ENCODE measurements around the gene KCNQ4. TPM values are rescaled to one million over a fixed set of nuclear protein-coding genes. Genes with fewer than 3 reads are reported as not detected.

The KCNQ4 gene
- total and polyA plus RNA-seq, 2 donors (not counting 3 experiments of a cell fraction or from before 2014, with no cell fraction given), result 0.06 to 0.07 TPM

- H3K79me2 ChIP-seq (ENCODE audit: control insufficient read depth, insufficient read depth, low read length), result no peaks in the 10 kb centered on the region
- peaks cover 10% of the 10 kb centered on the region for H3K4me1 ChIP-seq (ENCODE audit: control insufficient read depth, extremely low read depth, insufficient read depth, low read length)
- POLR2A ChIA-PET, result no interaction called here
- DNase-seq (ENCODE audit: low read depth, low spot score), result no peak
- no peaks in the 10 kb centered on the region for H3K9me1 ChIP-seq (replicated peaks; ENCODE audit: control insufficient read depth, extremely low read depth, insufficient read depth, low read length)
- H2AFZ ChIP-seq (ENCODE audit: low read depth, low read length), result no peak overlapping the region
- no peaks in the 10 kb centered on the region for H4K20me1 ChIP-seq (replicated peaks; ENCODE audit: control insufficient read depth, extremely low read depth, insufficient read depth, low read length)
- H3K36me3 ChIP-seq (ENCODE audit: control insufficient read depth in 2 of 2, extremely low read depth in 1 of 2, insufficient read depth in 2 of 2, low read length in 2 of 2), result no peaks in the 10 kb centered on the region
- H3K9ac ChIP-seq (replicated peaks; ENCODE audit: extremely low read depth, insufficient read depth, low read length), result no peak overlapping the region
- peaks cover under 1% of the 10 kb centered on the region for H3K9me3 ChIP-seq (replicated peaks; ENCODE audit: control insufficient read depth, insufficient read depth, low read length)
- H3K27ac ChIP-seq (ENCODE audit: insufficient read depth, low read depth, low read length), result no peak overlapping the region
- no TSS peak for BruUV-seq (replicated peaks)
- no peak for TF ChIP-seq POLR2A (IDR thresholded peaks at IDR 0.05; ENCODE audit: low read depth, low read length)
- TF ChIP-seq JUN (IDR thresholded peaks at IDR 0.05; ENCODE audit: borderline replicate concordance, insufficient read depth, insufficient read length, low read depth), result no peak
- TF ChIP-seq CTCF (IDR thresholded peaks at IDR 0.05; ENCODE audit: extremely low read depth in 1 of 2, insufficient read depth in 1 of 2, low read depth in 1 of 2, low read length in 2 of 2), result no peak
- TF ChIP-seq POLR2AphosphoS5 (IDR thresholded peaks at IDR 0.05; ENCODE audit: insufficient read depth, low read depth, low read length), result no peak
- no peak for TF ChIP-seq MYC (IDR thresholded peaks at IDR 0.05; ENCODE audit: low read depth, low read length)
- no peak overlapping the region for H3K4me3 ChIP-seq (replicated peaks in 1 of 3; ENCODE audit: insufficient read depth in 1 of 3, low read depth in 1 of 3, low read length in 3 of 3)
- CTCF ChIA-PET, result interaction anchor here (1.1 to 1.2 kb wide), 2 partner anchors 63 to 114 kb away, joined by 3 to 4 read pairs; no protein-coding TSS in a partner anchor
- intact Hi-C loops (cut with micrococcal nuclease), result no loop called here
- no peak for FAIRE-seq
- dilution Hi-C loops (cut with MboI; ENCODE audit: extremely low pct_ligation_motif_present, low sequenced_read_pairs), result no loop called here
- H3K4me2 ChIP-seq (ENCODE audit: insufficient read depth, low read length), result no peak overlapping the region
- peaks cover 12 to 21% of the 10 kb centered on the region in 2 experiments for H3K27me3 ChIP-seq (ENCODE audit: control insufficient read depth in 2 of 2, insufficient read depth in 2 of 2, low read length in 2 of 2)
These were observed 54.0 kb downstream of the KCNQ4 start for GRCh38 chr1:40837601-40838000.
